HG03571 (cell line): ENCODE data around the gene NLK.
"Not testable (repeated sequence)": the region's sequence is repeated elsewhere in the genome, so short reads cannot be mapped to it uniquely, and the experiment has no call there.

Experiments
- ATAC-seq: cut with Tn5 transposase; IDR thresholded peaks from one replicate; pipeline ENCODE4 v1.9.1; 2021; ENCODE audit not compliant: unreplicated experiment

NLK gene

GRCh38 chr17:28071891-28072606 lies 29.6 kb downstream of the NLK start:
- ATAC-seq: peak; percentile 54

GRCh38 chr17:28072936-28073533 lies 30.6 kb downstream of the NLK start:
- no peak for ATAC-seq

GRCh38 chr17:28074010-28074409 lies 31.5 kb downstream of the NLK start:
- ATAC-seq: no peak

GRCh38 chr17:28076144-28076543 lies 33.7 kb downstream of the NLK start:
- no peak for ATAC-seq

- not testable (repeated sequence) for ATAC-seq
These were observed 34.7 kb downstream of the NLK start for GRCh38 chr17:28077140-28077539.

- no peak for ATAC-seq
These were observed 36.1 kb downstream of the NLK start for GRCh38 chr17:28078341-28079229.

GRCh38 chr17:28081467-28081866 lies 39.0 kb downstream of the NLK start:
- no peak for ATAC-seq

GRCh38 chr17:28085766-28086165 lies 43.3 kb downstream of the NLK start:
- no peak for ATAC-seq

GRCh38 chr17:28086519-28086918 lies 44.0 kb downstream of the NLK start:
- ATAC-seq: no peak

- ATAC-seq: no peak
These were observed 45.3 kb downstream of the NLK start for GRCh38 chr17:28087743-28088142.

GRCh38 chr17:28090551-28090950 lies 48.1 kb downstream of the NLK start:
- ATAC-seq: no peak

GRCh38 chr17:28092088-28092487 lies 49.6 kb downstream of the NLK start:
- no peak for ATAC-seq

- ATAC-seq: no peak
These were observed 51.7 kb downstream of the NLK start for GRCh38 chr17:28093999-28094716.

- ATAC-seq: no peak
These were observed 54.3 kb downstream of the NLK start for GRCh38 chr17:28096756-28097155.

GRCh38 chr17:28097254-28097653 lies 54.8 kb downstream of the NLK start:
- ATAC-seq: no peak

- no peak for ATAC-seq
These were observed 55.4 kb downstream of the NLK start for GRCh38 chr17:28097901-28098300.

- not testable (repeated sequence) for ATAC-seq
These were observed 56.1 kb downstream of the NLK start for GRCh38 chr17:28098591-28098990.

GRCh38 chr17:28100251-28100650 lies 57.8 kb downstream of the NLK start:
- ATAC-seq: no peak

- ATAC-seq: no peak
These were observed 58.5 kb downstream of the NLK start for GRCh38 chr17:28100936-28101335.

GRCh38 chr17:28101919-28102318 lies 59.4 kb downstream of the NLK start:
- ATAC-seq: no peak

GRCh38 chr17:28105501-28105900 lies 63.0 kb downstream of the NLK start:
- no peak for ATAC-seq
